Nephron (organoid): Measurements from ENCODE around the gene C17orf100.
"Not testable (repeated sequence)": the region's sequence is repeated elsewhere in the genome, so short reads cannot be mapped to it uniquely, and the experiment has no call there.

Source experiments
- H3K27ac Mint-ChIP-seq, 3 experiments: 2 replicates each; pipeline ENCODE4 v1.8.0; 2020; ENCODE audit warnings: mixed read lengths in 3 of 3, mild to moderate bottlenecking in 2 of 3, moderate library complexity in 1 of 3
- H3K27me3 Mint-ChIP-seq: 2 replicates; pipeline ENCODE4 v1.8.0; 2021; ENCODE audit warnings: low read depth, mild to moderate bottlenecking, moderate library complexity, mixed read lengths
- H3K36me3 Mint-ChIP-seq: 2 replicates; pipeline ENCODE4 v1.8.0; 2020; ENCODE audit warnings: low read depth, mixed read lengths
- H3K4me1 Mint-ChIP-seq: 2 replicates; pipeline ENCODE4 v1.8.0; 2020; ENCODE audit warnings: mixed read lengths
- H3K4me3 Mint-ChIP-seq, 3 experiments: 2 replicates each; pipeline ENCODE4 v1.8.0; 2020; ENCODE audit warnings: mild to moderate bottlenecking in 3 of 3, mixed read lengths in 3 of 3, moderate library complexity in 2 of 3
- H3K9me3 Mint-ChIP-seq: 2 replicates; pipeline ENCODE4 v1.8.0; 2020; ENCODE audit warnings: mixed read lengths
- TF ChIP-seq, protein P1 (sequence below), 3 experiments: fragments of 200-600 bp; sonication (generic); IDR thresholded peaks; one replicate each; pipeline ENCODE4 v1.5.0; 2021; ENCODE audit warnings: antibody characterized with exemption in 3 of 3; ENCODE audit not compliant: unreplicated experiment in 3 of 3

The C17orf100 gene

DNA sequence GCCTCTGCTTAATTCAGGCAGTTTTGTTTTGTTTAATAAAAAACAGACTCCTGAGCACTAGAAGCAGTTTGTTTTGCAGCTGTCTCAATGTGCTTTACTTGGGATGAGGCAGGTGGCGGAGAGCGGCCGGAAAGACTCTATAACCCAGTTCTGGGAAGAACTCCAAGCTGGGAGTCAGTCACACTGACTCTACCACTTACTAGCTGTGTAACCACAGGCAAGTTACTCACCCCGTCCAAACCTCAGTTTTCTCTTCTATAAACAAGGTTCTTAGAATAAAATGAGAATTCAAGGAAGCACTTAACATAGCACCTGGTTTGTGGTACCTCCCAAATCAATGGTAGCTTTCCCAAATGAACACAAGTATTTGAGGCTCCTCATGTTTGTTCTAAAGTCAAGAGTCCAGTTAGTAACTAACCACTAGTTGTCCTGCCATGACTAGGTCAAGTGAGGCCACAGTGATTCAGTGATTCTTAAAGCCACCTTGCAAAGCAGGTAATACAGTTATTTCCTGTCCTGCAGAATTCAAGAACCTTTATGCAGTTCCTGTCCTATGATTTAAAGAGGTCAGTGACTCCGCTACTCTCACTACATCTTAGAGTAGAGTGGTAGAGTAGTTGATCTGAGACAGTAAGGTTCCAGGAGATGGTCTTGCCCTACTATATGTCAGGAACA is 8.0 kb upstream of the C17orf100 start:
- Mint-ChIP-seq H3K27ac (peak overlapping the region in 1 of 3 experiments; percentile 35), H3K9me3 (no peaks in the 10 kb centered on the region), H3K4me3 (peak overlapping the region in 2 of 3 experiments; percentile 28 to 72), H3K36me3 (peaks cover 30% of the 10 kb centered on the region), H3K4me1 (peaks cover 35% of the 10 kb centered on the region), H3K27me3 (no peaks in the 10 kb centered on the region)
- TF ChIP-seq, protein P1, sequence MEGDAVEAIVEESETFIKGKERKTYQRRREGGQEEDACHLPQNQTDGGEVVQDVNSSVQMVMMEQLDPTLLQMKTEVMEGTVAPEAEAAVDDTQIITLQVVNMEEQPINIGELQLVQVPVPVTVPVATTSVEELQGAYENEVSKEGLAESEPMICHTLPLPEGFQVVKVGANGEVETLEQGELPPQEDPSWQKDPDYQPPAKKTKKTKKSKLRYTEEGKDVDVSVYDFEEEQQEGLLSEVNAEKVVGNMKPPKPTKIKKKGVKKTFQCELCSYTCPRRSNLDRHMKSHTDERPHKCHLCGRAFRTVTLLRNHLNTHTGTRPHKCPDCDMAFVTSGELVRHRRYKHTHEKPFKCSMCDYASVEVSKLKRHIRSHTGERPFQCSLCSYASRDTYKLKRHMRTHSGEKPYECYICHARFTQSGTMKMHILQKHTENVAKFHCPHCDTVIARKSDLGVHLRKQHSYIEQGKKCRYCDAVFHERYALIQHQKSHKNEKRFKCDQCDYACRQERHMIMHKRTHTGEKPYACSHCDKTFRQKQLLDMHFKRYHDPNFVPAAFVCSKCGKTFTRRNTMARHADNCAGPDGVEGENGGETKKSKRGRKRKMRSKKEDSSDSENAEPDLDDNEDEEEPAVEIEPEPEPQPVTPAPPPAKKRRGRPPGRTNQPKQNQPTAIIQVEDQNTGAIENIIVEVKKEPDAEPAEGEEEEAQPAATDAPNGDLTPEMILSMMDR (IDR thresholded peaks at IDR 0.05; ENCODE audit: unreplicated experiment in 3 of 3), result no peak

DNA sequence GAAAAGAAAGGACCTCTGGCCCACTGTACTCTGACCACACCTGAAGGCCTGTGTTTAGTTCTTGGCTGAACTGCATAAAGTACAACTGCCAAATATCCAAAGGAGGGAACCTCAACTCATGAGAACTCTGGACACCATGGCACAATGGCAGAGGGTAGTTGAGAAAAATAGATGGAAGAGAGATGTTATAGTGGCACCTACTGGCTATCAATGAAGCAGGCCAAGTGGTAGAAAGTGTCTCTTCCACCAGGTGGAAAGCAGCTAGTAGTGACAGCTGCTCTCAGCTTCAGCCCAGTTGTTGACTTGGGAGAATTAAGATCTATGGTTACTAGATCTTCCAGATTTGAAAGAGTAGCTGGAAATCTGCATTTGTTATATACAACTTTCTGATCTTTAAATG is 3.4 kb upstream of the C17orf100 start:
- H3K36me3 Mint-ChIP-seq, result peaks cover 32% of the 10 kb centered on the region
- peaks cover 42% of the 10 kb centered on the region for H3K4me1 Mint-ChIP-seq
- H3K27me3 Mint-ChIP-seq, result peaks cover 7% of the 10 kb centered on the region
- peak overlapping the region; percentile 50 to 56 (median 53) for H3K4me3 Mint-ChIP-seq
- TF ChIP-seq, protein P1 (IDR thresholded peaks at IDR 0.05; ENCODE audit: unreplicated experiment in 3 of 3), result peak in 2 of 3 experiments; percentile 14 to 16
- H3K27ac Mint-ChIP-seq, result no peak overlapping the region
- H3K9me3 Mint-ChIP-seq, result no peaks in the 10 kb centered on the region

DNA sequence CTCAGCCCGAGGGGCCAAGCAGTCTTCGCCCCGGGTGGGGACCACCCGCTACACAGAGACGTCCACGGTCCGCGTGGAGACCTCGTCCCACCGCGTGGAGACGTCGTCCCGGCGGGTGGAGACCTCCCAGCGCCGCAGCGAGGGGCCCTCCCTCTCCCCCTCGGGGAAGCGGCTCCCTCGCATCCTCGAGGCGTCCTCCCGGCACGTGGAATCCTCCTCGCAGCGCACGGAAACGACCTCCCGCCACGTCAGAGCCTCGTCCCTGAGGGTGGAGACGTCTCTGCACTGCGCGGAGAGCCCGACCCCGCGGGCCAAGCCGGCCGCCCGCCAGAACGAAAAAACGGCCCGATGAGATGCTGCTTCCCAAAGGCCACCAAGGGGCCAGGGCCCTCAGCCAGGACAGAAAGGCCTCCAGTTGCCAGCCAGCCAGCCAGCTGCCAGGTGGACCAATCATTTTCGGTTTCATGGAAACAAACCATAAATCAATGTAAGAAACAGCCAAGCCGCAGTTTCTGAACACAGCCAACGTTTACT is 424 bp downstream of the C17orf100 start:
- Mint-ChIP-seq H3K4me3 (peak overlapping the region; percentile 46 to 100 (median 99)), H3K36me3 (peaks cover 11% of the 10 kb centered on the region), H3K9me3 (no peaks in the 10 kb centered on the region), H3K27ac (no peak overlapping the region), H3K4me1 (peaks cover 66% of the 10 kb centered on the region), H3K27me3 (peaks cover 39% of the 10 kb centered on the region)
- TF ChIP-seq, protein P1 (IDR thresholded peaks at IDR 0.05; ENCODE audit: unreplicated experiment in 3 of 3), result no peak

DNA sequence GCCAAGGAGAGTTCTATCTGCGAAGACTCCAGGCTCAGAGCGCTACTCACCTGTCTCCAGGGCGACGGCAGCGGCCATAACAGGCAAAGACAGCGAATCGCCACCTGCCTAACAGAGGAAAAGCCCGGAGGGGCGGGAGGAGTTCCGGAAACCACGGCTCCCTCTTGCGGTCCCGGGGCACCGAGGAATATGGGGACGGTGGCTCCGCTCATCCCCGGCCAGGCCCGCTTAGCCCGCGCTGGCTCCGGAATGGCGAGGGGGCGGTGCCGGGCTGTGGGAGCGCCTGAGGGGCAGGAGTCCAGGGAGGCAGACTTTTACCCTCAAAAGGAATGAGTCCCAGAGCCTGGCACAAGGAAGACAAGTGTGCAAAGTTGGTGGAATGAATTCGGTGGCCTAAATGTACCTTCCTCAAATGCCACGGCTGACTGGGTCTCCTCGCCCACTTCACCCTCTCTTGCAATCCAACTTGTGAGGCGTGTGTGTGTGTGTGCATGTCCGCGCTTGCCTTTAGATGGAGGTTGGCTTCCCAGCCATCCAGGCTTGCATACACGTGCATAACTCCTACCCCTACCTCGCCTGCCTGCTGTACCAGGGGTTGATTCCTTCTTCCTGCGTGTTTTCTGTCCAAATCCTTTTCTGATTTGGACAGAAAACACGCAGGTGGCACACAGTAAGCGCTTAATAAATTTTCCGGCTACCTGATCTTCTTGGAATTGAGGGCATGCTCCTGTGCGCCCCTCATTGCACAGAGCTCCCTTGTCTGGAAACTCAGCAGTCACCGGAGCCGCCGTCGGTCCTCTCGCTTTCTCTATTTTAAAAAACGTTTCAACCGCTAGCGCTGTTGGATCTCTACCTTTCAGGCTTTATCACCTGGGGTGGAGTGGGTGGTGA is 3.5 kb downstream of the C17orf100 start:
- H3K36me3 Mint-ChIP-seq, result no peaks in the 10 kb centered on the region
- TF ChIP-seq, protein P1 (IDR thresholded peaks at IDR 0.05; ENCODE audit: unreplicated experiment in 3 of 3), result no peak
- peaks cover 66% of the 10 kb centered on the region for H3K27me3 Mint-ChIP-seq
- H3K9me3 Mint-ChIP-seq, result no peaks in the 10 kb centered on the region
- peaks cover 45% of the 10 kb centered on the region for H3K4me1 Mint-ChIP-seq
- H3K27ac Mint-ChIP-seq, result no peak overlapping the region
- H3K4me3 Mint-ChIP-seq, result peak overlapping the region; percentile 71 to 85 (median 83)

DNA sequence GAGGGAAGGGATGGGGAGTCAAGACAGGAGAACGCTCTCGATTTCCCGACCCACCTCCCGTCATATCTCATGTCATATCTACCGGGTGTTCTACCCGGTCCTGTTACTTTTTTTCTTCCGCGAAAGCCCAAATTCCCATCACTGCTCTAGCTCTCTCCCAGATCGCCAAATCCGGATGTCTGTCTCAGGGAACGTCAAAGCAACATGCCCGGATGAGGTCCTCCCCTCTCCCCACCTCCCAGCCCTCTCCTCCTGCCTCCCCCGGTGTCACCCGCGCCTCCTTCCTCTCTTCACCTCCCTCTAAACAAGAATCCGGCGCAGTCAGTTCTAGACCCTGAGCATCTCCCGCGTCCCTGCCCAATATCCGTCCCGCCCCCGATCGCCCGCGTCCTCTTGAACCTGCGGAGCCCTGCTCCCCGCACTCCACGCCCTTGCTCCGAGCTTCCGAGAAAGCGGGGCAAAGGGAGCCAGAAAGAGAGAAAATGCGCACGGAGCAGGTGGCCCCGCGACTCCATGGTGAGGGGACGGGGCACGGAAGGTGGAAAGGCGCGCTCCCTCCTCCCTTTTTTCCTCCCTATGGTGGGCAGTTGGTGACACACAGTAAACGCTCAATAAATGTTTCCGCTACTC is 4.3 kb downstream of the C17orf100 start:
- peaks cover 40% of the 10 kb centered on the region for H3K4me1 Mint-ChIP-seq
- not testable (repeated sequence) for H3K27ac Mint-ChIP-seq, H3K36me3 Mint-ChIP-seq, H3K9me3 Mint-ChIP-seq
- H3K4me3 Mint-ChIP-seq, result peak overlapping the region; percentile 79 to 83 (median 79)
- peaks cover 74% of the 10 kb centered on the region for H3K27me3 Mint-ChIP-seq

DNA sequence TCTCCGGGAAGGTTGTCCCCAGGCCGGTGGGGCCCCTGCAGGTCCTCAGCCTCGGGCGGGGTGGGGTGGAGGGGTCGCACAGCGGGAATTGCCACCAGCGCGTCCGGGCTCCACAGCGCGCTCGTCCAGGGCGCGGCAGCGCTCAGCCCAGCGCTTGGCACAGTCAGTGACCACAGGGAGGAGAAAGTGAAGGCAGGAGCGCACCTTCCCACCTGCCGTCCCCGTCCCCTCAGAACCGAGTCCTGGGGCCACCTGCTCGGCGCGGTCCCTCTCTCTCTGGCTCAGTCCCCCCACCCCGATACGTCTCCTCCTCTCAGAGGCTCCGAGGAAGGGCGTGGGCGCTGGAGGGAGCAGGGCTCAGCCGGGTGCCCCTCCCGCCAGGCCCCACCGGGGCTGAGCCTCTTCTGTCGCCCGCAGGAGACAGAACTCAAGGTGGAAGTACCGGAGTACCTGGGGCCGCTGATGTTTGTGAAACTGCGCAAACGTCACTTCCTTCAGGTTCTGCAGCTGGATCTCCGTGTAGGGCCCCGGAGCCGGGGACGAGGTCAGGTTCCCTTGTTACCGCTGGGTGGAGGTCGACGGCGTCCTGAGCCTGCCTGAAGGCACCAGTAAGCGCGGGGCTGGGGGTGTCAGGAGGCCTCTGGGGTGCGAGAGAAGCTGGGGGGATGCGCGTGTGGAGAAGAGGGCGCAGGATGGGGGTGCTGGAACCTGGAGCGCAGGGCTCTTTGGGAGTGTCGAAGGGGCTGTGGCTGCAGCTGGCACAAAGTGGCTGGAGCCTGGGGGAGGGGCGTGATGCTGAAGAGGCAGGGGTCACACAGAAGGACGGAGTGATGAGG is 5.5 kb downstream of the C17orf100 start:
- H3K9me3 Mint-ChIP-seq, H3K36me3 Mint-ChIP-seq, H3K27ac Mint-ChIP-seq: not testable (repeated sequence)
- peaks cover 35% of the 10 kb centered on the region for H3K4me1 Mint-ChIP-seq
- H3K4me3 Mint-ChIP-seq, result peak overlapping the region in 2 of 3 experiments; percentile 62 to 69
- peaks cover 83% of the 10 kb centered on the region for H3K27me3 Mint-ChIP-seq
